ENCODE data around the gene CEP97.
"Not testable (repeated sequence)": the region's sequence is repeated elsewhere in the genome, so short reads cannot be mapped to it uniquely, and the experiment has no call there.

Gene CEP97, protein sequence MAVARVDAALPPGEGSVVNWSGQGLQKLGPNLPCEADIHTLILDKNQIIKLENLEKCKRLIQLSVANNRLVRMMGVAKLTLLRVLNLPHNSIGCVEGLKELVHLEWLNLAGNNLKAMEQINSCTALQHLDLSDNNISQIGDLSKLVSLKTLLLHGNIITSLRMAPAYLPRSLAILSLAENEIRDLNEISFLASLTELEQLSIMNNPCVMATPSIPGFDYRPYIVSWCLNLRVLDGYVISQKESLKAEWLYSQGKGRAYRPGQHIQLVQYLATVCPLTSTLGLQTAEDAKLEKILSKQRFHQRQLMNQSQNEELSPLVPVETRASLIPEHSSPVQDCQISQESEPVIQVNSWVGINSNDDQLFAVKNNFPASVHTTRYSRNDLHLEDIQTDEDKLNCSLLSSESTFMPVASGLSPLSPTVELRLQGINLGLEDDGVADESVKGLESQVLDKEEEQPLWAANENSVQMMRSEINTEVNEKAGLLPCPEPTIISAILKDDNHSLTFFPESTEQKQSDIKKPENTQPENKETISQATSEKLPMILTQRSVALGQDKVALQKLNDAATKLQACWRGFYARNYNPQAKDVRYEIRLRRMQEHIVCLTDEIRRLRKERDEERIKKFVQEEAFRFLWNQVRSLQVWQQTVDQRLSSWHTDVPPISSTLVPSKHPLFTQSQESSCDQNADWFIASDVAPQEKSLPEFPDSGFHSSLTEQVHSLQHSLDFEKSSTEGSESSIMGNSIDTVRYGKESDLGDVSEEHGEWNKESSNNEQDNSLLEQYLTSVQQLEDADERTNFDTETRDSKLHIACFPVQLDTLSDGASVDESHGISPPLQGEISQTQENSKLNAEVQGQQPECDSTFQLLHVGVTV

GRCh38 chr3:101724329-101725193, at the start of gene CEP97:
Gene CEP97 (plus strand): TSS chr3:101724614. CDS start chr3:101724677, 63 bp downstream.
- peak; percentile 94 for DNase-seq (ENCODE audit: low spot score)

- DNase-seq (ENCODE audit: low spot score) = no peak
Observed at GRCh38 chr3:101675709-101676215, 48.7 kb upstream of the CEP97 start.

- peak; percentile 90 for DNase-seq (ENCODE audit: low spot score)
Observed at GRCh38 chr3:101676216-101676764, 48.1 kb upstream of the CEP97 start.

GRCh38 chr3:101676765-101677435, 47.5 kb upstream of the CEP97 start, which contains the start of gene ZBTB11:
Gene ZBTB11 (minus strand): TSS chr3:101677132. CDS start chr3:101676914, 218 bp downstream.
- DNase-seq (ENCODE audit: low spot score) = peak; percentile 99

- peak; percentile 33 for DNase-seq (ENCODE audit: low spot score)
Observed at GRCh38 chr3:101677436-101678286, 46.8 kb upstream of the CEP97 start.

DNA sequence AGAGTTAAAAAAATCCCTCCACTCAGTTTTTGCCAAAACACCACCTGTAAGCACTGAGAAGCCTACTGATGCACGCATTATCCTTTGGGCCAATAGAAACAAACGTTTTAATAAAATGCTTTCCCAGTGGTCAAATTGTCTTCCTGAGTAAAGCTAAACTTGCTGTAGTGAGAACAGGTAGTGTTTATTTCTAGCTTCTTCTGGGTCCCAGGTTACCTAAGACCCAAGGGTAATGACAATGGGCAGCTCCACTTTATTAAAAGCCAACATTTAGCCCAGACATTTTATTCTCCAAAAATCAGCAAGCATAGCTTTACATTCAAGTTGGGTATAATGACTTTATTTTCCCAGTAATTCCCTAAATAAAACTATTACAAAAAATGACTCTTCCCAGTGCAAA, 45.6 kb upstream of the CEP97 start:
- peak; percentile 13 for DNase-seq (ENCODE audit: low spot score)

DNA sequence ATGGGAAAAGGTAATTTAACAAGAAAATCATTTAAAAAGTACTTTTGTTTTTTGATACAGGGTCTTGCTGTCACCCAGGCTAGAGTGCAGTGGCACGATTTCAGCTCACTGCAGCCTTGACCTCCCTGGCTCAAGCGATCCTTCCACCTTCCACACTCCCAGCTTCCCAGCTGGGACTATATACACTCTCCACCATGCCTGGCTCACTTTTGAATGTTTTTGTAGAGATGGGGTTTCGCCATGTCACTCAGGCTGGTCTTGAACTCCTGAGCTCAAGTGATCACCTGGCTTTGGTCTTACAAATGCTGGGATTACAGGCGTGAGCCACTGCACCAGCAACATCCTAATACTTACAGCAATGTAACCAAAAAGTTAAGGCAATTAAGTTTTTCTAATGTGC, 43.9 kb upstream of the CEP97 start:
- no peak for DNase-seq (ENCODE audit: low spot score)

DNA sequence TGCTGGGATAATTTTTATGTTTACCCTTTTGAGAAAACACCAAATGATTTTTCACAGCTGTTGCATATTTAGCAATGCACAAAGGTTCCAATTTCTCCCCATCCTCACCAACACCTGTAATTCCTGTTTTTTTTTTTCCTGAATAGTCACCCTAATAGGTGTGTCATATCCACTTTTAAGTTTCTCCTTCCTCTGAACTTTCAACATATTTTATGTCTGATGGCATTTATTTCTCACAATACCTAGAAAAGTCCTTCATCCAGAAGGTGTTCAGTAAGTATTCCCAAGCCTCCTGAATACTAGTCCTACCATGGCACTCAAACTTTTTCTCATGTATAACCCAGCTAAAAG, 39.4 kb upstream of the CEP97 start:
- no peak for DNase-seq (ENCODE audit: low spot score)

DNA sequence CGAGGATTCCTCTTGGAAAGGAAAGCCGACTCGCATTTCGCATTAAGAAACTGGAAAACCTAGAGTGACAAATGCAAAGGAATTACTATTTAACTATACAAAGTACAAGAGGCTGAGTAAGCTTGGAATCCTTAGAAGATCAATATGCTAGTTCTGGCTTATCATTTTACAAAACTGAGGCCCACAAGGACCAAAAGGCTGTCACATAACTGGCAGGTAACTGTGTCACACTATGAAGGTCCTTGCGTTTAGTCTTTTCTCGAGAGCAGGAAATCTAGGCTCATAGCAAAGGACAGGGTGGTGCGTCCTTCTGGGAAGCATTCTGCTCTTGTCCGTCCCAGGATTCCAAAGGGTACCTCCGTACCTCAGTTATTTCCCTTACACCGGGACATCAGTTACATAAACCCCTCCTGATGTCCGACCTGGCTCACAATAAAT, 38.5 kb upstream of the CEP97 start:
- no peak for DNase-seq (ENCODE audit: low spot score)

GRCh38 chr3:101687142-101687931, 37.1 kb upstream of the CEP97 start:
- no peak for DNase-seq (ENCODE audit: low spot score)

GRCh38 chr3:101689286-101689685, 35.1 kb upstream of the CEP97 start:
- DNase-seq (ENCODE audit: low spot score) = no peak

GRCh38 chr3:101690972-101691371, 33.4 kb upstream of the CEP97 start:
- no peak for DNase-seq (ENCODE audit: low spot score)

- not testable (repeated sequence) for DNase-seq (ENCODE audit: low spot score)
Observed at GRCh38 chr3:101691685-101692671, 32.4 kb upstream of the CEP97 start.

- DNase-seq (ENCODE audit: low spot score) = not testable (repeated sequence)
Observed at GRCh38 chr3:101693540-101693939, 30.9 kb upstream of the CEP97 start.

DNA sequence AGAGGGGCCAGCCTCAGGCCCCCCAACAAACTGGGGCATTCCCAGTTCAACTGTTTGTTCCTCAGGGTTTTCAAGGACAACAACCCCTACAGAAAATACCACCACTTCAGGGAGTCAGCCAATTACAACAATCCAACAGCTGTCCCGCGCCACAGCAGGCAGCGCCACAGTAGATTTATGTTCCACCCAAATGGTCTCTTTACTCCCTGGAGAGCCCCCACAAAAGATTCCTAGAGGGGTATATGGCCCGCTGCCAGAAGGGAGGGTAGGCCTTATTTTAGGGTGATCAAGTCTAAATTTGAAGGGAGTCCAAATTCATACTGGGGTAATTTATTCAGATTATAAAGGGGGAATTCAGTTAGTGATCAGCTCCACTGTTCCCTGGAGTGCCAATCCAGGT, 29.6 kb upstream of the CEP97 start:
- not testable (repeated sequence) for DNase-seq (ENCODE audit: low spot score)

GRCh38 chr3:101695779-101696372, 28.5 kb upstream of the CEP97 start:
- peak; percentile 28 for DNase-seq (ENCODE audit: low spot score)

All from SW480 (cell line).